ENCODE results near the gene ARHGEF17.
A peak's percentile ranks its signal among the peaks of the same experiment; 100 is the strongest.

The ARHGEF17 gene

GRCh38 chr11:73359930-73360742, 52.1 kb downstream of the ARHGEF17 start:
- DNase-seq: peak in 1 of 2 donors; percentile 24

GRCh38 chr11:73360743-73361369, 52.8 kb downstream of the ARHGEF17 start:
- no peak for DNase-seq

GRCh38 chr11:73361953-73362776, 54.1 kb downstream of the ARHGEF17 start:
- DNase-seq: no peak

- DNase-seq: no peak
Observed at GRCh38 chr11:73363147-73363546, 55.1 kb downstream of the ARHGEF17 start.

GRCh38 chr11:73365352-73366264, 57.5 kb downstream of the ARHGEF17 start:
- no peak for DNase-seq

- peak; percentile 36 to 63 for DNase-seq
Observed at GRCh38 chr11:73366265-73366610, 58.2 kb downstream of the ARHGEF17 start.

- DNase-seq: no peak
Observed at GRCh38 chr11:73366953-73367352, 58.9 kb downstream of the ARHGEF17 start.

GRCh38 chr11:73367482-73368024, 59.5 kb downstream of the ARHGEF17 start:
- DNase-seq: peak in 1 of 2 donors; percentile 28

GRCh38 chr11:73372375-73372993, 64.4 kb downstream of the ARHGEF17 start:
- no peak for DNase-seq

GRCh38 chr11:73374151-73374550, 66.1 kb downstream of the ARHGEF17 start:
- DNase-seq: no peak

- no peak for DNase-seq
Observed at GRCh38 chr11:73375830-73376159, 67.7 kb downstream of the ARHGEF17 start.

GRCh38 chr11:73376160-73376802, 68.2 kb downstream of the ARHGEF17 start, which contains the start of gene RELT:
Gene RELT (plus strand): TSS chr11:73376399. CDS start chr11:73389137, 12,738 bp downstream.
- peak; percentile 95 to 96 for DNase-seq

- DNase-seq: peak; percentile 77 to 84
Observed at GRCh38 chr11:73376803-73377629, 68.9 kb downstream of the ARHGEF17 start.

- no peak for DNase-seq
Observed at GRCh38 chr11:73379189-73379880, 71.3 kb downstream of the ARHGEF17 start.

- DNase-seq: no peak
Observed at GRCh38 chr11:73380331-73380730, 72.3 kb downstream of the ARHGEF17 start.

GRCh38 chr11:73380897-73381410, 72.9 kb downstream of the ARHGEF17 start:
- DNase-seq: no peak

GRCh38 chr11:73381589-73381988, 73.5 kb downstream of the ARHGEF17 start:
- no peak for DNase-seq

- no peak for DNase-seq
Observed at GRCh38 chr11:73382183-73382582, 74.1 kb downstream of the ARHGEF17 start.

GRCh38 chr11:73382747-73383146, 74.7 kb downstream of the ARHGEF17 start:
- DNase-seq: no peak

All from CD4-positive, alpha-beta T cell treated with Interleukin-1 beta for 1 hour (primary cell).